MCF 10A (cell line): ENCODE measurements around the gene IQSEC1. TPM values are rescaled to one million over a fixed set of nuclear protein-coding genes. Genes with fewer than 3 reads are reported as not detected.

Source experiments
- BruUV-seq: library from RNA; stranded (reverse); fragments of 400-500 nt; replicated peaks from 2 replicates; lab custom pipeline; 2021; lab: Mats Ljungman, UMichigan
- CTCF ChIA-PET: fragments of 300-600 bp; sonication (Branson Sonifier 250); formaldehyde crosslinking; extraction: SDS; loops from one replicate; lab custom pipeline; 2021; ENCODE audit warnings: antibody characterized with exemption, inconsistent platforms; lab: Yijun Ruan, JAX
- POLR2A ChIA-PET: fragments of 300-600, 350-650 bp; sonication (Branson Sonifier 250); formaldehyde crosslinking; extraction: SDS; loops from one replicate; lab custom pipeline; 2020; ENCODE audit warnings: antibody characterized with exemption, inconsistent platforms; lab: Yijun Ruan, JAX
- DNase-seq: peaks from one replicate; pipeline ENCODE4 v3.0.0-alpha.2; 2018; ENCODE audit not compliant: unreplicated experiment
- H3K27ac Mint-ChIP-seq: one replicate; pipeline ENCODE4 v1.8.0; 2022; ENCODE audit warnings: mild to moderate bottlenecking, low read depth, mixed read lengths; ENCODE audit not compliant: unreplicated experiment
- H3K27me3 Mint-ChIP-seq: one replicate; pipeline ENCODE4 v1.8.0; 2022; ENCODE audit warnings: mixed read lengths; ENCODE audit not compliant: insufficient read depth, unreplicated experiment
- H3K36me3 Mint-ChIP-seq: one replicate; pipeline ENCODE4 v1.8.0; 2022; ENCODE audit warnings: mild to moderate bottlenecking, moderate library complexity, mixed read lengths; ENCODE audit not compliant: insufficient read depth, unreplicated experiment
- H3K4me1 Mint-ChIP-seq: one replicate; pipeline ENCODE4 v1.8.0; 2022; ENCODE audit warnings: mixed read lengths; ENCODE audit not compliant: insufficient read depth, unreplicated experiment
- H3K4me3 Mint-ChIP-seq: one replicate; pipeline ENCODE4 v1.8.0; 2022; ENCODE audit warnings: mild to moderate bottlenecking, moderate library complexity, mixed read lengths; ENCODE audit not compliant: unreplicated experiment
- H3K9me3 Mint-ChIP-seq: one replicate; pipeline ENCODE4 v1.8.0; 2022; ENCODE audit warnings: mixed read lengths; ENCODE audit not compliant: unreplicated experiment
- CTCF ChIP-seq: fragments of 200-600 bp; IDR thresholded peaks from one replicate; pipeline ENCODE4 v1.8.0; 2022; ENCODE audit warnings: antibody characterized with exemption, mild to moderate bottlenecking; ENCODE audit not compliant: unreplicated experiment
- intact Hi-C: fragments of 100-400 bp; cut with micrococcal nuclease; formaldehyde crosslinking; loops from 2 replicates; pipeline ENCODE4 v1.14.1; 2022
- total RNA-seq: library from RNA; stranded (reverse); gene quantifications from 2 replicates; pipeline ENCODE4 v1.2.3, GENCODE V29; 2022

IQSEC1 gene
- total RNA-seq, 1 experiment from 2014 or later = 18.7 TPM

DNA sequence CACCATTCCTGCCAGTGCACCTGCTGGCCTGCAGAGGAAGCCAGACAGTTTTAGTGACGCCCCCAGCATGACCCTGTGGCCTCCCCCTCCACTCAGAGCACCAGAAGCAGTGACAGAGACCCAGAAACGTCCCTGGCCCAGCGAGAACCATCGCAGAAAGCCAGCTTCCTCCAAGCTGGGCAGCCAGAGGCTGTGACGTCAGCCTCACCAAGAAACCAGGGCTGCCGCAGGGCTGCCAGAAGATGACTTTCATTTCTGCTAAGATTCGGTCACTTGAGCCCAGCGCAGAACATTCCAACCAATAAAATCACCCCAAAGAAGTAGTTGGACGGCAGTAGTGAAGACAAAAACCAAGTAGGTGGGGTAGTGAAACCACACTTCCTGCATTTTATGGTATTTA, 202.3 kb downstream of the IQSEC1 start:
- TF ChIP-seq CTCF = no peak
- Mint-ChIP-seq H3K36me3 (no peaks in the 10 kb centered on the region), H3K4me3 (no peak overlapping the region), H3K27ac (no peak overlapping the region), H3K27me3 (peaks cover 20% of the 10 kb centered on the region), H3K4me1 (peaks cover 8% of the 10 kb centered on the region), H3K9me3 (peaks cover 5% of the 10 kb centered on the region)
- ChIA-PET CTCF (interaction anchor here (0.6 to 4.1 kb wide), 2 partner anchors 20 to 226 kb away, joined by 6 to 27 read pairs; no protein-coding TSS in a partner anchor), POLR2A (interaction anchor here (0.7 kb wide), 1 partner anchor 328 kb away, joined by 3 read pairs; no protein-coding TSS in a partner anchor)
- BruUV-seq = no TSS peak
- intact Hi-C loops = no loop called here
- DNase-seq = no peak

GRCh38 chr3:12869035-12869621, 204.1 kb downstream of the IQSEC1 start:
- H3K36me3 Mint-ChIP-seq = no peaks in the 10 kb centered on the region
- no peak for DNase-seq
- intact Hi-C loops = loop anchor here (10.0 kb wide), 1 partner anchor 786 kb away; no protein-coding TSS in a partner anchor

DNA sequence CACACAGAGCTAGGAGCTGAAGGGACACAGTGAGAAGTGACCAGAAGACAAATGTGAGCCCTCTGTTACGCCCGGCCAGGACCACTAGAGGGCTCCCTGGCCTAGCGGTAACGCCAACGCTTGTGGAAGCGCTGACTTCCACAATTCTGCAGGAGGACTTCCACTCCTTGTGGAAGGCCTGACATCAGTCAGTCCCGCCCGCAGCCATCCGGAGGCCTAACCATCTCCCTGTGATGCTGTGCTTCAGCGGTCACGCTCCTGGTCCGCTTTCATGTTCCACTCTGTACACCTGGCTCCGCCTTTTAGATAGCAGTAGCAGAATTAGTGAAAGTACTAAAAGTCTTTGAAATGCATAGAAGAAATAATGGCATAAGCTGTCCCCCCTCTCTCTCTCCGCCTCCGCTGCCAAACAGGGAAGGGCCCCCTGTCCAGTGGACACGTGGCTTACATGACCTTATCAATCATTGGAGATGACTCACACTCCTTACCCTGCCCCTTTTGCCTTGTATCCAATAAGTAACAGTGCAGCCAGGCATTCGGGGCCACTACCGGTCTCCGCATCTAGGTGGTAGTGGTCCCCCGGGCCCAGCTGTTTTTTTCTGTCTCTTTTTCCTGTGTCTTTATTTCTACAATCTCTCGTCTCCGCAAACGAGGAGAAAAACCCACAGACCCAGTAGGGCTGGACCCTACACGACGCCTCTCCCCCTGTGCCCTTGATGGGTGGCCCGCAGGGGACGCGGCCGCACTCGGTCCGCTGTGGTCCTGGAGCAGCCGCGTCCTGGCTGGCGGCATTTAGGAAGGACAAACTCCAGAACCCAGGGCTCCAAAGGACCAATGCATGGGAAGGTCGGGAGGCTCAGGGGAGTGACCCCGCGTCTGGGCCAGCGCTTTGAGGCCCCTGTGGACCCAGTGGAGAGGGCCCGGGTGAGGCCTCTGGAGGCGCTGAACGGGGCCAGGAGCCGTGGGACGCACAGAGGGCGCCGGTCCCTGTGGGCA, 204.9 kb downstream of the IQSEC1 start:
- no peak overlapping the region for H3K27ac Mint-ChIP-seq
- intact Hi-C loops = loop anchor here (1.0 to 10.0 kb wide), 4 partner anchors 24 to 786 kb away; no protein-coding TSS in a partner anchor
- peaks cover 8% of the 10 kb centered on the region for H3K4me1 Mint-ChIP-seq
- ChIA-PET CTCF (interaction anchor here (0.6 to 4.1 kb wide), 24 partner anchors 8 to 570 kb away, joined by 3 to 27 read pairs (median 3); no protein-coding TSS in a partner anchor), POLR2A (interaction anchor here (0.6 to 1.4 kb wide), 4 partner anchors 23 to 98 kb away, joined by 3 to 9 read pairs (median 3); no protein-coding TSS in a partner anchor)
- peaks cover 33% of the 10 kb centered on the region for H3K27me3 Mint-ChIP-seq
- TF ChIP-seq CTCF = peak; percentile 82
- H3K4me3 Mint-ChIP-seq = no peak overlapping the region
- H3K9me3 Mint-ChIP-seq = peaks cover 18% of the 10 kb centered on the region
- no TSS peak for BruUV-seq
- H3K36me3 Mint-ChIP-seq = no peaks in the 10 kb centered on the region
- DNase-seq = peak; percentile 83

More at GRCh38 chr3:12869035-12869621, 204.1 kb downstream of the IQSEC1 start:
- no TSS peak for BruUV-seq
- CTCF ChIA-PET = interaction anchor here (0.6 to 4.1 kb wide), 5 partner anchors 18 to 225 kb away, joined by 3 to 27 read pairs (median 3); no protein-coding TSS in a partner anchor
- Mint-ChIP-seq H3K27ac (no peak overlapping the region), H3K9me3 (peaks cover 18% of the 10 kb centered on the region), H3K4me1 (peaks cover 8% of the 10 kb centered on the region), H3K4me3 (no peak overlapping the region), H3K27me3 (peaks cover 32% of the 10 kb centered on the region)
- TF ChIP-seq CTCF = no peak
- POLR2A ChIA-PET = interaction anchor here (1.4 kb wide), 1 partner anchor 22 kb away, joined by 9 read pairs; no protein-coding TSS in a partner anchor
